ENCODE data around the gene SLC35F6. TPM values are rescaled to one million over a fixed set of nuclear protein-coding genes. Genes with fewer than 3 reads are reported as not detected.

SLC35F6 gene
- total RNA-seq, 3 donors from 2014 or later, result 32.8 to 57.3 (median 55.1) TPM

DNA sequence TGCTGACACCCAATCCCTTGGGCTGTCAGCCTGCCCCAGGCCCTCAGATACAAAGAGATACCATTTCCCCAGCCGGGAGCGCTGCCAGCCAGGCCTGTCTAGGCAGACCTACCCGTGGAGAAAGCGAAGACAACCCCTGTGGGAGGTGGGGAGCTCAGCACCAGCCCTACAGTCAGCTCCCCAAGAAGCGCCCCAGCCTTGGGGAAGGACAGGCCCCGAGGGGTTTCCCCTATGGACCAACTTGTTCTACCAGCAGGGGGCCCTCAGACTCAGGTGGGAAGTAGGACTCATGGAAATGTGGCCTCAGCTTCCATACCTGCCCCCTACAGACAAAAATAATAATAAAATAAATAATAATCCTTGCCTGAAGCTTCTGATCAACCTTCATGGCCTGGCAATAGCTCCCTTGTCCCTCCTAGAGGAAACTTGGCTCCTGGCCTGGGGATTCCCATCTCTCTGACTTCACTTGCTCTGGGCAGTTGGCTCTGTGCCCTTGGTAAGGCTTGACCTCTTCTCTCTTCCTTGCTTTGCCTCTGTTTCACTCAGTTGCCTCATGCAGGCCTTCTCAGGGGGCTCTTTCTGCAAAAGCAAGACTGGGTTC, 7.0 kb downstream of the SLC35F6 start:
- intact Hi-C loops (cut with DNase I; ENCODE audit: low total_unique reads), result no loop called here
- no peak overlapping the region for H3K4me3 ChIP-seq
- H3K4me1 ChIP-seq, result peaks cover 24 to 34% of the 10 kb centered on the region in 2 donors
- H3K36me3 ChIP-seq, result no peaks in the 10 kb centered on the region
- H3K27ac ChIP-seq, result peak overlapping the region; percentile 90 to 97
- no peaks in the 10 kb centered on the region for H3K9me3 ChIP-seq
- no peaks in the 10 kb centered on the region for H3K27me3 ChIP-seq
- TF ChIP-seq POLR2AphosphoS5 (IDR thresholded peaks at IDR 0.05), result peak in 1 of 3 donors; percentile 26
- no peak for TF ChIP-seq POLR2A (IDR thresholded peaks at IDR 0.05)
- TF ChIP-seq, protein P1, sequence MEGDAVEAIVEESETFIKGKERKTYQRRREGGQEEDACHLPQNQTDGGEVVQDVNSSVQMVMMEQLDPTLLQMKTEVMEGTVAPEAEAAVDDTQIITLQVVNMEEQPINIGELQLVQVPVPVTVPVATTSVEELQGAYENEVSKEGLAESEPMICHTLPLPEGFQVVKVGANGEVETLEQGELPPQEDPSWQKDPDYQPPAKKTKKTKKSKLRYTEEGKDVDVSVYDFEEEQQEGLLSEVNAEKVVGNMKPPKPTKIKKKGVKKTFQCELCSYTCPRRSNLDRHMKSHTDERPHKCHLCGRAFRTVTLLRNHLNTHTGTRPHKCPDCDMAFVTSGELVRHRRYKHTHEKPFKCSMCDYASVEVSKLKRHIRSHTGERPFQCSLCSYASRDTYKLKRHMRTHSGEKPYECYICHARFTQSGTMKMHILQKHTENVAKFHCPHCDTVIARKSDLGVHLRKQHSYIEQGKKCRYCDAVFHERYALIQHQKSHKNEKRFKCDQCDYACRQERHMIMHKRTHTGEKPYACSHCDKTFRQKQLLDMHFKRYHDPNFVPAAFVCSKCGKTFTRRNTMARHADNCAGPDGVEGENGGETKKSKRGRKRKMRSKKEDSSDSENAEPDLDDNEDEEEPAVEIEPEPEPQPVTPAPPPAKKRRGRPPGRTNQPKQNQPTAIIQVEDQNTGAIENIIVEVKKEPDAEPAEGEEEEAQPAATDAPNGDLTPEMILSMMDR (IDR thresholded peaks at IDR 0.05), result peak in 2 of 3 donors; percentile 24 to 28
- peak; percentile 82 to 87 for DNase-seq (ENCODE audit: low spot score in 2 of 2)

DNA sequence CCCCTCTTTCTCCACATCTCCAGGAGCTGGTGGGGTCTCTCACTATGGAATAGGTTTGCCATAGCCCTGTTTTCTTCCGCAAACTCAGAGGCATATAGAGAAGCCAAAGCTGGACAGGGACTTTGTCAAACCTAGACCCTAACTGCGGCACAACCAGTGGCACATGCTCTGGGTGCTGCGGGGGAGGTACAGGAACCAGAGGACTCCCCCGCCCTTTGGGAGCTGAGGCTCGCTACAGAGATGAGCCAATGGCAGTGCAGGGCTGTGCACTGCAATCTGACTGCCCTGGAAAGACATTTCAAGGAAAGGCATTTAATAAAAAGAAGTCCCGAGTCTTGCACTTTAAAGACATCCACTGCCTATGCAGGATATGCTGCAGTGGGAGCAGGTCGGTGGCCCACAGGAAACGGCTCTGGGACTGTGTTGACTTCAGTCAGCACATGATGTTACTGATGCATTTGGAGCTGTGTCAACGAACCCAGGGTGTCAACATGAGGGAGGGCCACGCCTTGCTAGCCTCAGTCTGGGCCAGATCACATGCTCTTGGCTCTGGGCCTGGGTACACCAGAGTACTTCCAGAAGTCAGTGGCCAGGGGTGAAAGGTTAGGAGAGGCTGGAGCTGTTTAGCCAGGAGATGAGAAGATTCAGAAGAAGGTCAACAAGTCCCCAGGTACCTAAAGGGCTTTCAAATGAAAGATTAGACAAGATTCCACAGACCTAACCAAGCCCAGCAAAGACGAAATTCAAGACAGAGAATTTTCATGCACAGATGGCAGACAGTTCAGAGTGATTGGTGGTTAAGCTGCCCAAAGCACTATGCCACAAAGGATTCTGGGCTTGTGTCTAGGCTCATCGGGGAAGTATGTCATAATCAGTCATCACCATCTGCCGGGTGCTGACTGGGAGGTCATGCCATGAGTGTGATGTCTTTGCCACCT, 8.2 kb downstream of the SLC35F6 start:
- no peaks in the 10 kb centered on the region for H3K9me3 ChIP-seq
- peak overlapping the region; percentile 90 to 97 for H3K27ac ChIP-seq
- DNase-seq (ENCODE audit: low spot score in 2 of 2), result peak; percentile 94 to 95
- TF ChIP-seq, protein P1 (IDR thresholded peaks at IDR 0.05), result no peak
- TF ChIP-seq POLR2A (IDR thresholded peaks at IDR 0.05), result no peak
- peak; percentile 89 to 99 (median 93) for TF ChIP-seq POLR2AphosphoS5 (IDR thresholded peaks at IDR 0.05)
- intact Hi-C loops (cut with DNase I; ENCODE audit: low total_unique reads), result no loop called here
- H3K4me1 ChIP-seq, result peaks cover 24 to 34% of the 10 kb centered on the region in 2 donors
- H3K4me3 ChIP-seq, result no peak overlapping the region
- no peaks in the 10 kb centered on the region for H3K36me3 ChIP-seq
- no peaks in the 10 kb centered on the region for H3K27me3 ChIP-seq

DNA sequence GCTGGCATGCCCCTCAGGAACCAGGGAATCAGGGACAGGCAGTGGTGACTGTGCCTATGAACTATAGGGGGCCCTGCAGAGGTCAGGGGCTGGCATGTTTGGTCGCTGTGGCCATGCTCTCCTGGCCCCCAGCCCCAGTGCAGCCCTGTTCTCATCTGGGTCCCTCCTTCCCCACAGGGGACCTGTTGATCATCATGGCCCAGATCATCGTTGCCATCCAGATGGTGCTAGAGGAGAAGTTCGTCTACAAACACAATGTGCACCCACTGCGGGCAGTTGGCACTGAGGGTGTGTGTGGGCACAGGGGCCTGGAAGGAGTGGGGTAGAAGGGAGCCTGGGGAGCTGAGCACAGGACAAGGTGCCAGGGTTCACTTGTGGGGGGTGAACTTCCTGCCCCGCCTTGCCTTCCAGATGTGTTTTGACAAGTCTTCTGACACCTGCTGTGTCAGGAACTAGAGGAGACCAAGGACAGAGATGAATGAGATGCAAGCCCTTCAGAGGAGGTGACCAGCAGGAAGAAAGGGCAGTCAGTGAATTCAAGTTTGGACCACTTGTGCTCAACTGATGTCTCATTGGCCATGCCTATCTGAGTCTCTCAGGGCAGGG, 12.2 kb downstream of the SLC35F6 start:
- Histone ChIP-seq H3K4me3 (no peak overlapping the region), H3K9me3 (no peaks in the 10 kb centered on the region), H3K27ac (peak overlapping the region in 1 of 2 donors; percentile 20), H3K27me3 (no peaks in the 10 kb centered on the region), H3K4me1 (peaks cover 11 to 15% of the 10 kb centered on the region in 2 donors), H3K36me3 (peaks cover 20% of the 10 kb centered on the region)
- no peak for DNase-seq (ENCODE audit: low spot score in 2 of 2)
- TF ChIP-seq POLR2AphosphoS5 (IDR thresholded peaks at IDR 0.05), result no peak
- TF ChIP-seq, protein P1 (IDR thresholded peaks at IDR 0.05), result no peak
- no peak for TF ChIP-seq POLR2A (IDR thresholded peaks at IDR 0.05)
- intact Hi-C loops (cut with DNase I; ENCODE audit: low total_unique reads), result no loop called here

DNA sequence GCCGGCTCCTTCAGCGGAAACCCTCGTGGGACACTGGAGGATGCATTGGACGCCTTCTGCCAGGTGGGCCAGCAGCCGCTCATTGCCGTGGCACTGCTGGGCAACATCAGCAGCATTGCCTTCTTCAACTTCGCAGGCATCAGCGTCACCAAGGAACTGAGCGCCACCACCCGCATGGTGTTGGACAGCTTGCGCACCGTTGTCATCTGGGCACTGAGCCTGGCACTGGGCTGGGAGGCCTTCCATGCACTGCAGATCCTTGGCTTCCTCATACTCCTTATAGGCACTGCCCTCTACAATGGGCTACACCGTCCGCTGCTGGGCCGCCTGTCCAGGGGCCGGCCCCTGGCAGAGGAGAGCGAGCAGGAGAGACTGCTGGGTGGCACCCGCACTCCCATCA, 14.0 kb downstream of the SLC35F6 start:
- no peak for TF ChIP-seq POLR2AphosphoS5 (IDR thresholded peaks at IDR 0.05)
- no peak for TF ChIP-seq POLR2A (IDR thresholded peaks at IDR 0.05)
- TF ChIP-seq, protein P1 (IDR thresholded peaks at IDR 0.05), result no peak
- Histone ChIP-seq H3K4me1 (no peaks in the 10 kb centered on the region), H3K27me3 (no peaks in the 10 kb centered on the region), H3K36me3 (peaks cover 20% of the 10 kb centered on the region), H3K4me3 (no peak overlapping the region), H3K27ac (no peak overlapping the region), H3K9me3 (no peaks in the 10 kb centered on the region)
- DNase-seq (ENCODE audit: low spot score in 2 of 2), result no peak
- intact Hi-C loops (cut with DNase I; ENCODE audit: low total_unique reads), result no loop called here

Data from breast epithelium (tissue), 4 donors.